Urinary bladder (tissue), 4 donors: Measurements from ENCODE around the gene DISC1. TPM values are rescaled to one million over a fixed set of nuclear protein-coding genes. Genes with fewer than 3 reads are reported as not detected.
A peak's percentile ranks its signal among the peaks of the same experiment; 100 is the strongest.

Source experiments
- DNase-seq: peaks from one replicate; pipeline ENCODE4 v3.0.0-alpha.2; 2015; ENCODE audit errors: extremely low spot score
- H3K27ac ChIP-seq: one replicate; pipeline ENCODE4 v1.5.1; 2013; ENCODE audit warnings: low read depth, mild to moderate bottlenecking, moderate library complexity
- H3K36me3 ChIP-seq: one replicate; pipeline ENCODE4 v1.6.1; 2013; ENCODE audit warnings: mild to moderate bottlenecking, moderate library complexity; ENCODE audit not compliant: insufficient read depth
- H3K4me1 ChIP-seq: one replicate; pipeline ENCODE4 v1.6.1; 2013; ENCODE audit warnings: mild to moderate bottlenecking, moderate library complexity; ENCODE audit not compliant: insufficient read depth
- H3K4me3 ChIP-seq: one replicate; pipeline ENCODE4 v1.5.1; 2013; ENCODE audit warnings: low read depth, low read length
- WGBS: extraction: QIAGEN DNeasy Blood & Tissue Kit; methylation state at CpG from one replicate; pipeline ENCODE4 v1.1.7; 2013; 5-methylcytosine and 5-hydroxymethylcytosine counted together
- polyA plus RNA-seq: library from polyadenylated mRNA; stranded (reverse); fragments of 200-250 nt; gene quantifications from one replicate; pipeline ENCODE4 v1.2.3, GENCODE V29; 2013
- total RNA-seq: library from RNA; depleted of rRNA; stranded (reverse); fragments of >200 nt; gene quantifications from one replicate; pipeline ENCODE4 v1.2.3, GENCODE V29; 2014
- donor health status: healthy with polysubstance abuse.
- donor health status: healthy.

The DISC1 gene
- total and polyA plus RNA-seq, 2 donors = 1.6 to 32.0 TPM

DNA sequence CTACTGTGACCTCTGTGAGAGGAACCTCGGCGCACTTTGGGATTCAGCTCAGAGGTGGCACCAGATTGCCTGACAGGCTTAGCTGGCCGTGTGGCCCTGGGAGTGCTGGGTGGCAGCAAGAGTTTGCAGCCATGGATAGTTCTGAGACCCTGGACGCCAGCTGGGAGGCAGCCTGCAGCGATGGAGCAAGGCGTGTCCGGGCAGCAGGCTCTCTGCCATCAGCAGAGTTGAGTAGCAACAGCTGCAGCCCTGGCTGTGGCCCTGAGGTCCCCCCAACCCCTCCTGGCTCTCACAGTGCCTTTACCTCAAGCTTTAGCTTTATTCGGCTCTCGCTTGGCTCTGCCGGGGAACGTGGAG is 67.5 kb downstream of the DISC1 start:
- no peak for DNase-seq
- Histone ChIP-seq H3K27ac (no peak overlapping the region), H3K36me3 (no peaks in the 10 kb centered on the region), H3K4me1 (peaks cover 1% of the 10 kb centered on the region), H3K4me3 (no peak overlapping the region)
- 48% methylated on average over 11 of the region's 11 CpGs for WGBS

DNA sequence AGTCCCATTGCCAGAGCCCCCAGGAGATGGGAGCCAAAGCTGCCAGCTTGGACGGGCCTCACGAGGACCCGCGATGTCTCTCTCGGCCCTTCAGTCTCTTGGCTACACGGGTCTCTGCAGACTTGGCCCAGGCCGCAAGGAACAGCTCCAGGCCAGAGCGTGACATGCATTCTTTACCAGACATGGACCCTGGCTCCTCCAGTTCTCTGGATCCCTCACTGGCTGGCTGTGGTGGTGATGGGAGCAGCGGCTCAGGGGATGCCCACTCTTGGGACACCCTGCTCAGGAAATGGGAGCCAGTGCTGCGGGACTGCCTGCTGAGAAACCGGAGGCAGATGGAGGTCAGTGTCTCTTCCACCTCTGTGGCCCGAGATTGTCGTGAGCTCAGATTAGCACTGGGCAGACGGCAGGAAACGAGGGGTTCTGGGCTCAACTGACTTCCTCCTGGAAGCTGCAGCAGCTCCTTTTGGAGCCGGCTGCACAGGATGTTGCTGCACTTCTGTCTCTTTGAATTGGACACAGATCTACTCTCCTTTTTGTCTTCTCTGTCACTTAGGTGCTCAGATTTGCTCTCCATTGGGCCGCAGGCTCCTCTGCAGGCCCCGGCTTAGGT is 68.0 kb downstream of the DISC1 start:
- peaks cover 1% of the 10 kb centered on the region for H3K4me1 ChIP-seq
- no peak for DNase-seq
- no peak overlapping the region for H3K4me3 ChIP-seq
- H3K36me3 ChIP-seq = no peaks in the 10 kb centered on the region
- 60% methylated on average over 18 of the region's 18 CpGs for WGBS
- no peak overlapping the region for H3K27ac ChIP-seq

DNA sequence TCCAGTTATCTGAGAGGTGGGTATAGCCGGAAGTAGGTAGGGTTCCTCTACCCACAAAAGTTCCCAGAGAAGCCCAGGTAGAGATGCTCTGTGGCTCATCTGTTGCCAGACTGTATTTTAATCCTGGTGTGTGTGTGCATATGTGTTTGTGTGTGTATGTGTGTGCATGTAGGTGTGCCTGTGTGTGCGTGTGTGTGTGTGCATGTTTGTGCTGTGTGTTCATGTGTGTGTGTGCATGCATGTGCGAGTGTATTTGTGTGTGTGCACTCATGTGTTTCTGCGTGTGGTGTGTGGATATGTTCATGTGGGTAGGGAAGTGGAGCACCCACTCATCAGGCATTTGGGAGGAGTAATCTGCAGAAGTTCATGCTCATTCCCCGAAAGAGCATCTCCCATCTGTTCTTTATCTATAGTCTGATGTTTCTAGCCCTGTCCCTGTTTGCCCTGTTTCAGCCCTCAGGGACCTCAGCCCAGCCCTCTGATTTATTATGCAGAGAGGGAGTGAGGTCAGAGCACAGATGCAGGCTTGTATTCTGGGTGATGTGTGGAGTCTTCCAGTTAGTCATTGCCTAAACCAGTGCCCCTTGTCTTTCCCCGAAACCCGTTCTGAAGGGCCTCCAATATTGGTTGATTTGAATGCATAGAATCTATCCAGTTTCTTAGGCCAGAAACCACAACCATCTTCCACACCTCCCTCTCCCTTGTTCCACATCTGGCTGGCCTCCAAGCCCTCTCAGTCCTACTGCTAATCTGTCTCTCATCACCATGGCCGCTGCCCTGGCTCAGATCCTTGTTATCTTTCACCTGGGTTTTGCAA is 69.1 kb downstream of the DISC1 start:
- H3K36me3 ChIP-seq = no peaks in the 10 kb centered on the region
- H3K27ac ChIP-seq = no peak overlapping the region
- WGBS = 65% methylated on average over 8 of the region's 8 CpGs
- peaks cover 1% of the 10 kb centered on the region for H3K4me1 ChIP-seq
- no peak for DNase-seq
- H3K4me3 ChIP-seq = no peak overlapping the region

DNA sequence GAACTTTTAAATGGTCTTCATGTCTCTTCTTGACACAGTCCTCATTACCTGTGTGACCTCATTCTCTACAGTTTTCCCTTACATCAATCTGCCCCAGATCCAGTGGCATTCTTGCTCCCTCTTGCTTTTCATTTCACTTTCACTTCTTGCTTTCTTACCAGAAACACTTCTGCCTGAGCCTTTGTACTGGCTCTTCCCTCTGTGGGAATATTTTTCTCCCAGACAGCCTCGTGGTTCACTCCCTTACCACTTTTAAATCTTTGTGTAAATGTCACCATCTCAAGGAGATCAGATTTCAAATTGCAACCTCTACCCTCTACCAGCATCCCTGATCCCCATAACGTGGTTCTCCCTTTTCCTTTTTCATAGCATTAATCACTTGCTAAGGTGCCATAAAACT is 73.2 kb downstream of the DISC1 start:
- WGBS = 48% methylated on average over 2 of the region's 2 CpGs
- no peak overlapping the region for H3K27ac ChIP-seq
- H3K4me3 ChIP-seq = no peak overlapping the region
- no peak for DNase-seq
- no peaks in the 10 kb centered on the region for H3K4me1 ChIP-seq
- no peaks in the 10 kb centered on the region for H3K36me3 ChIP-seq

DNA sequence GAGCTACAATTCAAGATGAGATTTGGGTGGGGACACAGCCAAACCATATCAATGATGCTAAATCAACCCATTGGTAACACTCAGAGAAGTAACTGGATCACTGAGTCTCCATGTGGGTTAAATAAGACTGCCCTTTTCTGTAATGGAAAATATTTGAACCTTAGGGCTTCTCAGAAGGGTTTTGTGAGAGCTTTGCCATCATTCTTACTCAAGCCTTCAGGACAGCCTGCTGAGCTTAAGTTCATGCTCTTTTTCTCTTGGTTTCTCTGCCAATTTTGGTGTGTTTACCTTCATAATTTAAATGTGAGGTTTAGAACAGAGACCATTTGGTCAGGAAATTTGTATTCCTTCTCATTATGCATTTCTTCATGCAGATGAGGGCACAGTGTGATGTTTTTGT is 74.7 kb downstream of the DISC1 start:
- no peaks in the 10 kb centered on the region for H3K4me1 ChIP-seq
- H3K36me3 ChIP-seq = no peaks in the 10 kb centered on the region
- no peak overlapping the region for H3K4me3 ChIP-seq
- DNase-seq = no peak
- no peak overlapping the region for H3K27ac ChIP-seq

DNA sequence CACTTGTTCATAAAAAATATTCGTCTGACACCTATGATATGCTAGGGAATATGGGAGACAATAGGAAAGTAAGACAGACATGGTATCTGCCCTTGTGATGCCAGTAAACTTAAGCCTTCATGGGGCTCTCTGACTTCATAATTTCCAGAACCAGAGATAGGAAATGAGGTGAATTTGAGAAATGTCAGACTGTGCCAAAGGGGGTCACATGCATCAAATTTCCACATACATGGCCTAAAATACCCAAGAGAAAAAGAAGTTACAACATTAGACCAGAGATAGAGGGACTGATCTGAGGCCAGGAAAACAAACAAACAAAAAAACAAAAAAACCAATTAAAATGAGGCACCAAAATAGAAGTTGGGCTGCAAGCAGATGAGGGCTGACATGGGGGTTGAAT is 75.7 kb downstream of the DISC1 start:
- no peaks in the 10 kb centered on the region for H3K4me1 ChIP-seq
- 83% methylated on average over 1 of the region's 1 CpG for WGBS
- H3K36me3 ChIP-seq = no peaks in the 10 kb centered on the region
- no peak overlapping the region for H3K4me3 ChIP-seq
- DNase-seq = no peak
- no peak overlapping the region for H3K27ac ChIP-seq

DNA sequence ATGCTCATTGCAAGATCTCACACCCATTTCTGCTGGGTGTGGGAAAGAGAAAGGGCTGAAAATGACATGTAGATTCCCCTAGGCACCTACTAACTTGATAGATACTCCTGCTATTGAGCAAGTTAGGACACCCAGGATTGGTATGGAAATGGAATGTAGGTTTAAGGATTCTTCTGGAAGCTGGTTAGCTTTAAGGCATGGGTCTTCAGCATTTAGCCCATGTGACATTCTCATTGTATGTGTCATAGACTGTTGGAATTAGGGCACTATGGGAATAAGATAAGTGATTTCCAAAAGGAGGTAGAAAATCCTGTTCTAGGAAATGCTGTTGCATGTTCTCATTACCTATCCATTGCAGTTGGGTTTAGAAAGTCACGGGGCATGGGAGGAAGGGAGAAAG is 76.2 kb downstream of the DISC1 start:
- no peak for DNase-seq
- no peak overlapping the region for H3K27ac ChIP-seq
- no peak overlapping the region for H3K4me3 ChIP-seq
- 98% methylated on average over 1 of the region's 1 CpG for WGBS
- no peaks in the 10 kb centered on the region for H3K4me1 ChIP-seq
- H3K36me3 ChIP-seq = no peaks in the 10 kb centered on the region

DNA sequence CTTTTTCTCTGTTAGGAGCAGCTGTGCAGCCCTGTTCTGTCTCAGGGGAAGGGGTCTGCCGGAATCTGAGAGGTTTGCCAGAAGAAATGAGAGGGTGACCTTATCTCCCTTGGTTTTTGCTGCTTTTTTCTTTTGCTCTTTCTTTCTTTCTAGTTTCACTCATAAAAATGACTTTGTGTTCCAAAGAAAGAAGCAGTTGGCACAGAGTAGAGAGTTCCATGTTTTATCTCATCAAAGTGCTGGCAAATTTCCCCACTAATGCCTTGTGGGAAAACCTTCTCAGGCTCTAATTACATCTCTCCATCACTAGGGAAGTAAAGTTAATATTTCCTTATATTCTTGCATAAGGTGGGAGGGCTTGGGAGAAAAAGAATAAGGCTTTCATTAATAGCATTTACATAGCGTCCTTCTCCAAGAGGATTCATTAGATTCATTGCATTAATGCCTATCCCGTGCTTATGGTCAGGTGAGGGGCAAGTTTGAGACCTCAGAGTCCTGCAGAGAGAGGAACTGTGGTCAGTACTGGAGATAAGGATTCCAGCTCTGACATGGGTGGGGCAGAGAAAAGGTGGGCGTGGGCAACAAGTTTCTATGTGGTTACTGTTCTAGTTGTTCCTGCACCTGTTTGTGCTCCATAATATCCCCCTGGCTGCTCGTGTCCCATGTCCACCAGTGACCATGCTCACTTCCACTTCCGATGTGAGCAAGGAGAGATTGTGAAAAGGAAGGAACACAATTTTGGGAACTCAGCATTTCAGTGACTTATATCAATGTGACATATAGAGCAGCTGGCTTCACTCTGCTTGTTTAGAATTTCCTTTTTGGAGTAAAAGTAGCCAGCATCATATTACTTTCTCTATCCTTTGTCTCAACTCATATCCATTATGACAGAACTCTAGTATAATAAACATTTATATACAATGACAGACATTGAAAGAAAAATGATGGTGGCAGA is 79.5 kb downstream of the DISC1 start:
- 58% methylated on average over 6 of the region's 6 CpGs for WGBS
- peak; percentile 55 for DNase-seq

DNA sequence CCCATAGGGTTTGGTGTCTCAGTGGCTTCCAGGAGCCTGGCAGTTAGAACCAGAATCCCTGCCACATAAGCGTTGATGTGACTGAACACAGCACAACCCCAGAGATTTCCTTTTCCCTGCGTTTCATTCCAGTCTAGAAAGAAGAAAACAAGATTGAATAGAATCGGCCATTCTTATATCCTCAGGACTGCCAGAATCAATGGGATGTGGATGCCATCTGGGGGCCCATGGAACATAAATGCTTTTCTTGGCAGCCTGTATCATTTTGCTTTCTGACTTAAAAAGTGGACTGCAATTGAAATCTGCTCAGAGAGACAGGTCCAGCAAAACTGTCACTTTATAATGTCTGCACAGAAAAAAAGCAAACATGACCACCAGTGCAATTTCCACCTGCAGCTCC is 80.3 kb downstream of the DISC1 start:
- 68% methylated on average over 3 of the region's 3 CpGs for WGBS
- no peaks in the 10 kb centered on the region for H3K36me3 ChIP-seq
- DNase-seq = no peak

More for the DNA sequence above, 79.5 kb downstream of the DISC1 start:
- no peaks in the 10 kb centered on the region for H3K4me1 ChIP-seq
- no peak overlapping the region for H3K4me3 ChIP-seq
- H3K27ac ChIP-seq = no peak overlapping the region
- no peaks in the 10 kb centered on the region for H3K36me3 ChIP-seq

DNA sequence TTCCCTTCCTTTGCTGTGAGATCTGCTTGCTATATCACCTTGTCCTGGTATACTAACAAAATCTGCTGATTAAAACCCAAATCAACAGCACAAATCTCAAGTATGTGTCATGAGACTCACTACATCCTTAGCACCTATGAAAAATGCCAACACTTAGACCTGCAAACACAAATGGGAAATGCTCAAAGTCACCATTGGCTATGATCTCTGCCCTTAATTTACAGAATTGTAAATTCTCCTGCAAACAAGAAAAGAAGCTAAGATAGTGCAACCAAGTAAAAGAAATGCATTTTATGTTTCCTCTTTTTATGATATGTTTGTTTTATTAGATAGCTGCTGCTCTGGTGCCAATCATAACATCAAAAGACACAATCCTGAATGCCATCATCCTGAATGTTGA is 80.8 kb downstream of the DISC1 start:
- no peak overlapping the region for H3K4me3 ChIP-seq
- no peak for DNase-seq
- H3K36me3 ChIP-seq = no peaks in the 10 kb centered on the region
- no peaks in the 10 kb centered on the region for H3K4me1 ChIP-seq
- H3K27ac ChIP-seq = no peak overlapping the region

More for the DNA sequence above, 80.3 kb downstream of the DISC1 start:
- H3K27ac ChIP-seq = no peak overlapping the region
- H3K4me1 ChIP-seq = no peaks in the 10 kb centered on the region
- H3K4me3 ChIP-seq = no peak overlapping the region

DNA sequence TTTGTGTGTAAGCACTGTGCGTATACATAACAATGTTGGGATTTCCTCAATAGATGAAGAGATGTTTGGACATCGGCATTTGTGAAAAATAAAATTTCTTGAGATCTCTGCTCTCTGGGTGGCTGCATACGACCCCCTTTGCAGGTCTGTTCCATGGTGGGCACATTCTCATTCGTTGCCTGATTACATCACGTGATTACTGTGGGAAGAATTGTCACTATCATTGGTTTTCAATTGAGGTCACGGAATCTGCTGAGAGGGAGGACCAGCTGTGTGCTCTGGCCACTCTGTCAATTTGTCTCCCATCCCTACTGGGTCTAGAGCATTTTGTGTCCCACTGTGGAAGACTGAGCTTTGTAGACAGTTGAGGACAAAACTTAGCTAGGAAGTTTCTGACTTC is 81.8 kb downstream of the DISC1 start:
- Histone ChIP-seq H3K27ac (no peak overlapping the region), H3K4me1 (no peaks in the 10 kb centered on the region), H3K4me3 (no peak overlapping the region), H3K36me3 (no peaks in the 10 kb centered on the region)
- 94% methylated on average over 6 of the region's 6 CpGs for WGBS
- no peak for DNase-seq

DNA sequence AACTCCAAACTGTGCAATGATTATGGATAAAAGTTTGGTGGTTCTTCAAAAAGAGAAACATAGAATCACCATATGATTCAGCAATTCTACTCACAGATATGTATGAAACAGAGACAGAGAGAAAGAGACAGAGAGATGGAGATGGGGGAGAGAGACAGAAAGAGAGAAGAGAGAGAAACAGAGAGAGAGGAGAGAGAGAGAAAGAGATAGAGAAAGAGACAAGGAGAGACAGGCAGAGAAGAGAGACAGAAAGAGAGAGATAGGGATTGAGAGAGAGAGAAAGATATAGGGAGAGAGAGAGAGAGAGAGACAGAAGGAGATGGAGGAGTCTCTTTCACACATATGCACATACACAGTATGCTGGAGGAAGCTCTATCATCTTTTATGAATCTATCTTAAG is 87.8 kb downstream of the DISC1 start:
- H3K27ac ChIP-seq = no peak overlapping the region
- no peaks in the 10 kb centered on the region for H3K36me3 ChIP-seq
- DNase-seq = no peak
- H3K4me1 ChIP-seq = no peaks in the 10 kb centered on the region
- no peak overlapping the region for H3K4me3 ChIP-seq

DNA sequence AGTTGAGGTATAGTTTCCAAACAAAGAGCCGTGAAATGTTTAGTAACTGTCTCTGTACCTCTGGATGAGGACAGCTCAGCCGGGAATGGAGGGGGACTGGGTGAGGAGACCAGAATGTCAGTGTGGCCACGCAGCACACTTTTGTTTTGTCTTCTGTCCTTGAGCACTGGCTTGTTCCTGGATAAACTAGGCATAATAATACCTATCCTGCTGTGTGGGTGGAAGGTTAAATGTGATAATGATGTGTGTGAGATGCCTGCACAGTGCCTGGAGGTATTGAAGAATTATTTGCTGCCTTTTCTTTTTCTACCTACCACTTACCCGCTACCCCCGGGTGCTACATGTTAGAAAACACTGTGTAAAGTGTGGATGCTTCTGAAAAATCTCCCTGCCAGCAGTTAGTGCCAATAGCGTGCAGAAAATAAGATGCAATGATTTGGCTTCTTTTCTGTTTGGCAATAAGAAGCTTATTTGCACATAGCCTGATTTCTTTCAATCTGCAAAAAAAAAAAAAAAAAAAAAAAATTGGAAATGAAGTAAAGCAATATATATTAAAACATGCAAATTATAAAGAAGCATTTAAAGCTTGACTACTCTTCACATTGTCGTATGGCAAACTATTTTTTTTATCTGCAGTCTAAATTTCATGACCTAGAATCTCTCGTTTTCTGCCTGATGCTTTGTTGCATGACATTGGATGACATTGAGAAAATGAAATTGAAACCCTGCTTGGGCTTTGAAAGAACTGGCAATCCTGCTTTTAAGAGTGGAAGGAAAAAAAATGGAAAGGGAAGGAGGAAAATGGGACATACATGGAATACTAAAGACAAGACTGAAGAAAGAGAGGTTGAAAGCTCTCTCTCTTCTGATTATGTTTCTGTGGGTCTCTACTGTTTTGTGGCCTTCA is 89.5 kb downstream of the DISC1 start:
- no peaks in the 10 kb centered on the region for H3K4me1 ChIP-seq
- no peaks in the 10 kb centered on the region for H3K36me3 ChIP-seq
- H3K4me3 ChIP-seq = no peak overlapping the region
- no peak for DNase-seq
- H3K27ac ChIP-seq = no peak overlapping the region
- 90% methylated on average over 8 of the region's 8 CpGs for WGBS
